ENCODE data around the gene P4HB.

DNA sequence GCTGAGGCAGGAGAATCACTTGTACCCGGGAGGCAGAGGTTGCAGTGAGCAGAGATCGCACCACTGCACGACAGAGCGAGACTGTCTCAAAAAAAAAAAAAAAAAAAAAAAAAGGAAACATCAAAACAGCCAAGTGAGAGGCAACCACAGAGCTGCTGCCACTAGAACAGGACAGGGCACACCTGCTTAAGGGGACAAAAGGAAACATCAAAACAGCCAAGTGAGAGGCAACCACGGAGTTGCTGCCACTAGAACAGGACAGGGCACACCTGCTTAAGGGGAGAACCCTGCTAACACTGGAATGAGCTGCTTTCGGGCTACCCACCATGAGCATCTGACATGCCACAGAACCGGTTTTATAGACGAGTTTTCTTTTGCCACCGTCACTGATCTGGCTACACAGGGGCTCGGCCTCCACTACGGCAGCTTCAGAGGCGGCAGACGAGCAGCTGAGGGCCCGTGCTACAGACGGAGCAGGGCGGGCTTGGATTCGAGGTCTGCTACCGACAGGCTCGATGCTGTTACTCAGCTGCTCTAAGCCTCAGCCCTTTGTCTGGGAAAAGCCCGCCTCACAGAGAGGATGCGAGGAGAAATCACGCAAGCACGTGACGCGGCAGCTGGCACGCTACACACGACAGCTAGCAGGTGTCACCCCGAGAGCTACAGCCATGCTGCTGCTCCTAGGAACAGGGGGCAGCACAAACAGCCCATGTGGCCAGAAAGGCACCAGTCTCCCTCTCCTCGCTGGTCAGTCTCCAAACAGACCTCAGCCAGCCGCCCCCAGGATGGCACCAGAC lies 2.0 kb downstream of the P4HB start:
- TF ChIP-seq PML (IDR thresholded peaks at IDR 0.05; ENCODE audit: low read length), result no peak
- TF ChIP-seq ZNF274 (IDR thresholded peaks at IDR 0.05; ENCODE audit: insufficient read depth, insufficient read length), result no peak
- TF ChIP-seq, protein P1, sequence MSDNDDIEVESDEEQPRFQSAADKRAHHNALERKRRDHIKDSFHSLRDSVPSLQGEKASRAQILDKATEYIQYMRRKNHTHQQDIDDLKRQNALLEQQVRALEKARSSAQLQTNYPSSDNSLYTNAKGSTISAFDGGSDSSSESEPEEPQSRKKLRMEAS (IDR thresholded peaks at IDR 0.05; ENCODE audit: low read depth, low read length), result no peak
- no peak for TF ChIP-seq SP1 (IDR thresholded peaks at IDR 0.05; ENCODE audit: low read depth, low read length)
- no peak for TF ChIP-seq EZH2 (IDR thresholded peaks at IDR 0.05; ENCODE audit: borderline replicate concordance, control insufficient read depth, low read depth, low read length)
- no peak for TF ChIP-seq IKZF1 (conservative IDR thresholded peaks at IDR 0.05)
- TF ChIP-seq, protein P2, sequence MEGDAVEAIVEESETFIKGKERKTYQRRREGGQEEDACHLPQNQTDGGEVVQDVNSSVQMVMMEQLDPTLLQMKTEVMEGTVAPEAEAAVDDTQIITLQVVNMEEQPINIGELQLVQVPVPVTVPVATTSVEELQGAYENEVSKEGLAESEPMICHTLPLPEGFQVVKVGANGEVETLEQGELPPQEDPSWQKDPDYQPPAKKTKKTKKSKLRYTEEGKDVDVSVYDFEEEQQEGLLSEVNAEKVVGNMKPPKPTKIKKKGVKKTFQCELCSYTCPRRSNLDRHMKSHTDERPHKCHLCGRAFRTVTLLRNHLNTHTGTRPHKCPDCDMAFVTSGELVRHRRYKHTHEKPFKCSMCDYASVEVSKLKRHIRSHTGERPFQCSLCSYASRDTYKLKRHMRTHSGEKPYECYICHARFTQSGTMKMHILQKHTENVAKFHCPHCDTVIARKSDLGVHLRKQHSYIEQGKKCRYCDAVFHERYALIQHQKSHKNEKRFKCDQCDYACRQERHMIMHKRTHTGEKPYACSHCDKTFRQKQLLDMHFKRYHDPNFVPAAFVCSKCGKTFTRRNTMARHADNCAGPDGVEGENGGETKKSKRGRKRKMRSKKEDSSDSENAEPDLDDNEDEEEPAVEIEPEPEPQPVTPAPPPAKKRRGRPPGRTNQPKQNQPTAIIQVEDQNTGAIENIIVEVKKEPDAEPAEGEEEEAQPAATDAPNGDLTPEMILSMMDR (IDR thresholded peaks at IDR 0.05 in 2 of 3, conservative IDR thresholded peaks at IDR 0.05 in 1 of 3; ENCODE audit: control insufficient read depth in 2 of 3, extremely low read depth in 1 of 3, insufficient read depth in 1 of 3, low read depth in 3 of 3, low read length in 3 of 3), result no peak
- TF ChIP-seq SMC3 (IDR thresholded peaks at IDR 0.05; ENCODE audit: borderline replicate concordance, low read length), result no peak
- no peak for TF ChIP-seq TARDBP (IDR thresholded peaks at IDR 0.05; ENCODE audit: borderline replicate concordance)
